Ovary (tissue), 7 donors: ENCODE data around the gene SORL1-AS1.

Source experiments
- DNase-seq, 5 donors: peaks; one replicate each; pipeline ENCODE4 v3.0.0-alpha.2; 2019 to 2020
- H3K27ac ChIP-seq, 2 donors: fragments of 200-600 bp; one replicate each; pipeline versions ENCODE4 v1.5.1 to v1.8.0; 2019 to 2022
- H3K27me3 ChIP-seq: fragments of 200-600 bp; one replicate; pipeline ENCODE4 v1.8.0; 2022
- H3K36me3 ChIP-seq: fragments of 200-600 bp; sonication (generic); one replicate; pipeline ENCODE4 v1.5.1; 2019
- H3K4me1 ChIP-seq: one replicate; pipeline ENCODE4 v1.8.1; 2013; ENCODE audit warnings: mild to moderate bottlenecking, moderate library complexity; ENCODE audit not compliant: insufficient read depth
- H3K4me3 ChIP-seq: fragments of 200-600 bp; sonication (generic); one replicate; pipeline ENCODE4 v1.5.1; 2017
- H3K9me3 ChIP-seq, 2 donors: fragments of 200-600 bp in 1 of 2; sonication (generic) in 1 of 2; one replicate each; pipeline versions ENCODE4 v1.5.1 to v1.8.1; 2013 to 2019; ENCODE audit warnings: mild to moderate bottlenecking in 1 of 2, moderate library complexity in 1 of 2
- EP300 ChIP-seq: sonication (generic); formaldehyde crosslinking; IDR thresholded peaks from one replicate; pipeline ENCODE4 v1.6.1; 2017; ENCODE audit warnings: antibody characterized with exemption
- POLR2A ChIP-seq: fragments of 450-650 bp; IDR thresholded peaks from one replicate; pipeline ENCODE4 v1.6.1; 2017; ENCODE audit warnings: antibody characterized with exemption, mild to moderate bottlenecking, moderate library complexity
- WGBS, 3 donors: extraction: QIAGEN DNeasy Blood & Tissue Kit in 1 of 3; methylation state at CpG; one replicate each; pipeline versions ENCODE4 v1.1.5 to v1.1.7; 2013 to 2017; 5-methylcytosine and 5-hydroxymethylcytosine counted together
- intact Hi-C, 4 donors: fragments of 100-400 bp; cut with DNase I; formaldehyde crosslinking; loops; one replicate each; pipeline versions ENCODE4 v1.11.0 to v1.15.1; 2022 to 2023
- TF ChIP-seq, protein P1 (sequence below), 3 donors: fragments of 450-650 bp in 2 of 3; fragments of 200-600 bp in 1 of 3; IDR thresholded peaks; one replicate each; pipeline versions ENCODE4 v1.5.1 to v1.8.0; 2016 to 2022; ENCODE audit warnings: antibody characterized with exemption in 3 of 3, mild to moderate bottlenecking in 1 of 3
- donor health status: DM: no; HTN: no; CAD: no; lungs with moderate emphysema.
- donor health status: DM: no; HTN: no; CAD: no.
- donor health status: Bipolar disorder and iron deficiency.
- donor health status: DM: no; HTN: no; CAD: no.
- donor health status: DM: yes; HTN: yes; CAD: no.

SORL1-AS1 gene

DNA sequence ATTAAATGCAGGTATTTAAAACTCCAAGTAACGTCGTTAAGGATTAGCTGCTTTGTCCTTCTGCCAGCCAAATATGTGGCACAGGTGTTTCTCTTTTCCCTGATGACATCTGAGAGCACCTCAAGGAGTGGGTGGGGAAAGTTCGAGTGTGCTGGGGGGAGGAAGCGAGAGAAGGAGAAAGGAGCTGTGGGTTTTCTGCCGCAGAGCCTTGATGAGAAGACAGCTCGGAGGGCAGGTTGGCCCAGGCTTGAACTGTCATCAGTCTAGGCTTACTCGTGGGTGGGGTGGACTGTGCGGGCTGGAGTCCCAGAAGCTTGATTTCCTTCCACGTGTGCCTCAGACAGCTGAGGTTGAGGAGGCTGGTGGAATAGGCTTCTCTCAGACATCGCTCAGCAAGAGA is 15.2 kb upstream of the SORL1-AS1 start:
- Histone ChIP-seq H3K4me1 (peaks cover 10% of the 10 kb centered on the region), H3K36me3 (no peaks in the 10 kb centered on the region), H3K27me3 (no peaks in the 10 kb centered on the region), H3K4me3 (no peak overlapping the region), H3K27ac (no peak overlapping the region), H3K9me3 (no peaks in the 10 kb centered on the region)
- no peak for DNase-seq
- WGBS, 3 donors: 38 to 44% (median 41%) methylated on average over 10 of the region's 10 CpGs
- intact Hi-C loops: no loop called here
- TF ChIP-seq POLR2A (no peak), EP300 (no peak)
- TF ChIP-seq, protein P1, sequence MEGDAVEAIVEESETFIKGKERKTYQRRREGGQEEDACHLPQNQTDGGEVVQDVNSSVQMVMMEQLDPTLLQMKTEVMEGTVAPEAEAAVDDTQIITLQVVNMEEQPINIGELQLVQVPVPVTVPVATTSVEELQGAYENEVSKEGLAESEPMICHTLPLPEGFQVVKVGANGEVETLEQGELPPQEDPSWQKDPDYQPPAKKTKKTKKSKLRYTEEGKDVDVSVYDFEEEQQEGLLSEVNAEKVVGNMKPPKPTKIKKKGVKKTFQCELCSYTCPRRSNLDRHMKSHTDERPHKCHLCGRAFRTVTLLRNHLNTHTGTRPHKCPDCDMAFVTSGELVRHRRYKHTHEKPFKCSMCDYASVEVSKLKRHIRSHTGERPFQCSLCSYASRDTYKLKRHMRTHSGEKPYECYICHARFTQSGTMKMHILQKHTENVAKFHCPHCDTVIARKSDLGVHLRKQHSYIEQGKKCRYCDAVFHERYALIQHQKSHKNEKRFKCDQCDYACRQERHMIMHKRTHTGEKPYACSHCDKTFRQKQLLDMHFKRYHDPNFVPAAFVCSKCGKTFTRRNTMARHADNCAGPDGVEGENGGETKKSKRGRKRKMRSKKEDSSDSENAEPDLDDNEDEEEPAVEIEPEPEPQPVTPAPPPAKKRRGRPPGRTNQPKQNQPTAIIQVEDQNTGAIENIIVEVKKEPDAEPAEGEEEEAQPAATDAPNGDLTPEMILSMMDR (IDR thresholded peaks at IDR 0.05): no peak

DNA sequence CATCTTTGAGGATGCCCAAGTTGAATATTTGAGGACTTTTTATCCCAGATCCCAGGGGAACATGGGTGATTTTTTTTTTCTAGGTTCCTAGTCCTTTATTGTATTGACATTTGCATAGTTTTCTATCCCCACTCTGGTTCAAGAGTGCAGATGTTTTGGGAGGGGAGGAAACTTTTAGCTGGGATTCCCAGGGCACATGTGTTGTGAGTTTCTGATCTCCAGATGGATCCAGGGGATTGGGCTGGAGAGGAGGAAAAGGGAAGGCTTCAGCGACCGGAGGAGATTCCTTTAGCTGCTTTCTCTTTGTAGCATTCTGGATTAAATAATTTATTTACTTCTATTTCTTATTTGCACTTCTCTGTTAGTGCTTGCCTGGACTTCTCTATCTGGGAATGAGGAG is 14.7 kb upstream of the SORL1-AS1 start:
- DNase-seq: no peak
- Histone ChIP-seq H3K4me1 (peaks cover 10% of the 10 kb centered on the region), H3K27ac (no peak overlapping the region), H3K36me3 (no peaks in the 10 kb centered on the region), H3K4me3 (no peak overlapping the region), H3K9me3 (no peaks in the 10 kb centered on the region), H3K27me3 (no peaks in the 10 kb centered on the region)
- intact Hi-C loops: no loop called here
- WGBS, 3 donors: 23 to 41% (median 41%) methylated on average over 2 of the region's 2 CpGs
- TF ChIP-seq, protein P1 (IDR thresholded peaks at IDR 0.05): no peak
- TF ChIP-seq POLR2A (no peak), EP300 (no peak)

- DNase-seq: peak; percentile 88 to 97 (median 93)
- TF ChIP-seq, protein P1 (IDR thresholded peaks at IDR 0.05): no peak
- TF ChIP-seq EP300 (no peak), POLR2A (no peak)
- Histone ChIP-seq H3K27ac (no peak overlapping the region), H3K36me3 (no peaks in the 10 kb centered on the region), H3K4me1 (peaks cover 10% of the 10 kb centered on the region), H3K4me3 (no peak overlapping the region), H3K27me3 (no peaks in the 10 kb centered on the region), H3K9me3 (no peaks in the 10 kb centered on the region)
- intact Hi-C loops: no loop called here
- 12 to 13% (median 12%) methylated on average over 8 of the region's 8 CpGs for WGBS, 3 donors
These were observed 13.5 kb upstream of the SORL1-AS1 start for GRCh38 chr11:121466063-121466794.

DNA sequence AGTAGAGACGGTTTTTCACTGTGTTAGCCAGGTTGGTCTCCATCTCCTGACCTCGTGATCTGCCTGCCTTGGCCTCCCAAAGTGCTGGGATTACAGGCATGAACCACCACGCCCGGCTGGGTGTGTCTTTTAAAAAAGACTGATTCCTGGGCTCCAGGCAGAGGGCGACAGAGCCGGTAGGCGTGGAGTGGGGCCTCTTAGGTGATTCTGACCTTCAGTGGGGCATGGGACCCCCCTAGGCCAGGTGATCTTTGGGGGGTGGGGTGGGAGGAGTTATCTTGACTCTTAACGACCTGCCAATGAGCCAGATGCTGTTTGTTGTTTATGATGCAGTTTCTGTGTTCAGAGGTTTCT is 12.9 kb upstream of the SORL1-AS1 start:
- H3K27ac ChIP-seq: no peak overlapping the region
- intact Hi-C loops: no loop called here
- no peak for DNase-seq
- H3K36me3 ChIP-seq: no peaks in the 10 kb centered on the region
- TF ChIP-seq, protein P1 (IDR thresholded peaks at IDR 0.05): no peak
- TF ChIP-seq POLR2A: no peak
- no peak for TF ChIP-seq EP300
- H3K9me3 ChIP-seq: no peaks in the 10 kb centered on the region
- no peak overlapping the region for H3K4me3 ChIP-seq
- 61 to 70% (median 65%) methylated on average over 8 of the region's 8 CpGs for WGBS, 3 donors
- no peaks in the 10 kb centered on the region for H3K27me3 ChIP-seq
- peaks cover 10% of the 10 kb centered on the region for H3K4me1 ChIP-seq
